HG03460 (cell line): ENCODE measurements around the gene MTRF1L.
"Not testable (repeated sequence)": the region's sequence is repeated elsewhere in the genome, so short reads cannot be mapped to it uniquely, and the experiment has no call there.

Experiments used
- ATAC-seq: cut with Tn5 transposase; IDR thresholded peaks from one replicate; pipeline ENCODE4 v1.9.1; 2021; ENCODE audit not compliant: unreplicated experiment

Gene MTRF1L

GRCh38 chr6:152975204-152975915, 27.1 kb downstream of the MTRF1L start:
- ATAC-seq, result peak; percentile 50

- no peak for ATAC-seq
Observed at GRCh38 chr6:152973916-152974315, 28.6 kb downstream of the MTRF1L start.

- ATAC-seq, result no peak
Observed at GRCh38 chr6:152969688-152970418, 32.7 kb downstream of the MTRF1L start.

- ATAC-seq, result not testable (repeated sequence)
Observed at GRCh38 chr6:152966168-152966894, 36.2 kb downstream of the MTRF1L start.

- no peak for ATAC-seq
Observed at GRCh38 chr6:152959333-152959732, 43.2 kb downstream of the MTRF1L start.

GRCh38 chr6:152957796-152958195, 44.7 kb downstream of the MTRF1L start:
- no peak for ATAC-seq

GRCh38 chr6:152954443-152954842, 48.1 kb downstream of the MTRF1L start:
- ATAC-seq, result no peak

- no peak for ATAC-seq
Observed at GRCh38 chr6:152952866-152953509, 49.5 kb downstream of the MTRF1L start.

- no peak for ATAC-seq
Observed at GRCh38 chr6:152952045-152952444, 50.5 kb downstream of the MTRF1L start.

GRCh38 chr6:152950240-152950639, 52.3 kb downstream of the MTRF1L start:
- ATAC-seq, result no peak

GRCh38 chr6:152948150-152948768, 54.2 kb downstream of the MTRF1L start:
- peak; percentile 87 for ATAC-seq

- no peak for ATAC-seq
Observed at GRCh38 chr6:152946995-152947394, 55.5 kb downstream of the MTRF1L start.

- ATAC-seq, result no peak
Observed at GRCh38 chr6:152946484-152946883, 56.0 kb downstream of the MTRF1L start.

- no peak for ATAC-seq
Observed at GRCh38 chr6:152943260-152943897, 59.1 kb downstream of the MTRF1L start.

- ATAC-seq, result no peak
Observed at GRCh38 chr6:152942319-152942869, 60.1 kb downstream of the MTRF1L start.

- no peak for ATAC-seq
Observed at GRCh38 chr6:152941746-152942145, 60.8 kb downstream of the MTRF1L start.
